Anterior cingulate cortex (tissue), 58 donors: ENCODE measurements around the gene DNM2.

ENCODE experiments used
- DNase-seq, 58 donors: peaks; one replicate each; lab custom pipeline; 2025; lab: John Stamatoyannopoulos, UW

The DNM2 gene

GRCh38 chr19:10688545-10689280 lies 29.2 kb upstream of the DNM2 start:
- DNase-seq, result no peak

DNA sequence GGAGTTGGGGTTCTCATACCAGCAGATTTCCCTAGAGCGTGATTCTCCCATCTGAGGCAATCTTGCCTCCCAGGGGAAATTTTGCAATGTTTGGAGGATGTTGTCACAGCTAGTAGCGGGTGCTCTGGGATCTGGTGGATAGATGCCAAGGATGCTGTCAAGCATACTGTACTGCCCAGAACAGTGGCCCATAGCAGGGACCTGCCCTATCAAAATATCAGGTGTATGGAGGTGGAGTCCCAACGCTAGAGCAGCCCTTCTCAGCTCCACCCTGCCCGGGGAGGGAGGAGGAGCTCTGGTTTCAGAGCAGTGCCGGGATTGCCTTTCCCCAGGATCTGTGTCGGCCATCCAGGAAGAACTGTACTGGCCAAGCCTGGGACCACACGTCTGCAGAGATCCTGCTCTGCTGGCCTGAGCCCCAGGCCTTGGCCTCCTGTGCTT lies 27.5 kb upstream of the DNM2 start:
- DNase-seq, result peak in 5 of 58 donors; percentile 4 to 29 (median 9)

DNA sequence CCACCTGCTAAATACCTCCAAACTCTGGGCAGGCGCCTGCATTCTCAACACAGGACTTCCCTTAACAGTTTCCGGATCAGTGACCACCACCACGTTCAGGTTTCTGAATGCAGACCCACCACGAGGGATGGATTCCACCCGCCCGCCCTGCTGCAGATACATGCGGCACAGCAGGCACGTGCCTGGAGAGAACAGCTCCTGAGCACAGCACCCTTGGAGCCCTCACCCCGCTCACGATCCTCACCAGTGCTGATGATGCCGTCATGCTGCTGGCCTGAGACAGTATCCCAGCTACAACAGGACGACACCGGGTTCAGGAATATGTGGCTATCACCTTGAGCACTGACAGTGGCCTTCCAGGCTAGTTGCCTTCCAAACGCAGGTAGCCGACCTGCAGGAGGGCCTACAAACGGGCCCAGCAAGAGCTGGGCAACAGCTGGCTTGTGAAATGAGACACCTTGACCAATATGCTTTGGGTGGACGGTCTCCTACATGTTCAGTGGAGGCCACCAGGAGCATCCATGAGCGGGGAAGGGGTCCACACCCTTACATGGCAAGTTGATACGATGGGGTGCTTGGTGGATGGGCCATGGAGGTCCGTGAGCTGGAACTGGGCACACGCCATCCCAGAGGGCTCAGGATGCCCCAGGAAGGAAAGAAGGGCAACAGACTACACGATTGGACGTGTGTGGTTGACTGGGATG lies 26.5 kb upstream of the DNM2 start:
- no peak for DNase-seq

DNA sequence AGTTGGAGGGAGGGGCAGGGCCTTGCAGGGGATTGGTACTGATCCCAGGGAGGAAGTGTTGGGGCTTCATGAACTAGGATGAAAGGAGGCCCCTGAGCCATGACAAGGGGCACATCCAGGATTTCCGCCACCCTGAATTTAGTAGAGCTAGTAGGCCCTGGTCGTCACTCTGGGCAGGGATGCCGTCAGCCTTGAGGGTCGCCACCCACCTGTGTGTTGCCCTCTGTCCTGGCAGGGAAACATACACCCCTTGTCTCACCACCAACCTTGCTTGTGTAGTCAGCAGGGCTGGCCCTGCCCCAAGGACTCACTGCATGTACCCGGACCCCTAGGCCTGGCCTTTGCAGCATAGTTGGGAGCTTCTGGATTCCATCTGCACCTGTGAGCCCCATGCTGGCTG lies 26.0 kb upstream of the DNM2 start:
- DNase-seq, result no peak

DNA sequence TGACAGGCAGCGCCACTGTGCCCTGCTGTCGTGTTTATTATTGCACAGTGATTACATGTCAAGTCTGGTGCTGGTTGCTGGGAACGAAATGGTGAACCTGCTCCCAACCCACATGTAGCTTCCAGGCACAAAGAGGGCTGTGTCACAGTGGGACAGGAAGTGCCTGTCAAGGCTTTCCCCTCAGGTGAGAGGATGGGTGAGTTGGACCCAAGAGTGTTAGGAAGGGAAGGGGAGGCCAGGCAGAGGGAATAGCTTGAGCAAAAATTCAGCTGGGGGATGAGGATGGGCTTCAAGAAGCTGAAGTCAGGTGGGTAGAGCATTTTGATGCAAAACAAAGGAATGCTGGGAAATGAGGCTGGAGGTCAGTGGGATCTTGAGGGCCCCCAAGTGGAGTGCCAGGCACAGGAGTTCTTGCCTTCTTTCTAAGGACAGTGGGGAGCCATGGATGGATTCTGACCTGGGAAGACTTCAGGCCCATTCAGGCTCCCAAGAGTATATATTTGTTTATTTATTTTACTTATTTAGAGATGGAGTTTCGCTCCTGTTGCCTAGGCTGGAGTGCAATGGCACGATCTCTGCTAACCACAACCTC lies 25.1 kb upstream of the DNM2 start:
- DNase-seq, result no peak

GRCh38 chr19:10694706-10695307 lies 23.1 kb upstream of the DNM2 start:
- no peak for DNase-seq

- peak; percentile 22 to 95 (median 85) for DNase-seq
These were observed 22.2 kb upstream of the DNM2 start for GRCh38 chr19:10695401-10696398.

GRCh38 chr19:10699650-10700335 lies 18.1 kb upstream of the DNM2 start:
- DNase-seq, result peak in 18 of 58 donors; percentile 4 to 62 (median 12)

- peak in 8 of 58 donors; percentile 6 to 39 (median 22) for DNase-seq
These were observed 15.8 kb upstream of the DNM2 start for GRCh38 chr19:10701955-10702525.

- DNase-seq, result no peak
These were observed 10.9 kb upstream of the DNM2 start for GRCh38 chr19:10706990-10707389.

- no peak for DNase-seq
These were observed 10.4 kb upstream of the DNM2 start for GRCh38 chr19:10707440-10707839.

GRCh38 chr19:10708291-10708690 lies 9.6 kb upstream of the DNM2 start:
- DNase-seq, result no peak

GRCh38 chr19:10712045-10712444 lies 5.8 kb upstream of the DNM2 start:
- DNase-seq, result no peak

DNA sequence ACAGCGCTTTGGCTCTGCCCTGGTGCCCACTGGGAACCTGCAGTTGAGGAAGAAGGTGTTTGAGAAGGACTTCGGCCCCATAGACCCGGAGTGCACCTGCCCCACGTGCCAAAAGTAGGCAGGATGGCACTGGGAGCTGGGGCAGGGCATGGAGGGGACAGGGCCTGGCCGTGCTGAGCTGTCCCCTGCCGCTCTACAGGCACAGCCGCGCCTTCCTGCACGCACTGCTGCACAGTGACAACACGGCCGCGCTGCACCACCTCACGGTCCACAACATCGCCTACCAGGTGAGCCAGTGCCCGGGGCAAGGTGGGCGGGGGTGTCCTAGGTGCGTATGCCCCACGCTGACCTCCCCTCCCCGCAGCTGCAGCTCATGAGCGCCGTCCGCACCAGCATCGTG lies 5.1 kb upstream of the DNM2 start:
- no peak for DNase-seq

- no peak for DNase-seq
These were observed 4.6 kb upstream of the DNM2 start for GRCh38 chr19:10713317-10713716.

DNA sequence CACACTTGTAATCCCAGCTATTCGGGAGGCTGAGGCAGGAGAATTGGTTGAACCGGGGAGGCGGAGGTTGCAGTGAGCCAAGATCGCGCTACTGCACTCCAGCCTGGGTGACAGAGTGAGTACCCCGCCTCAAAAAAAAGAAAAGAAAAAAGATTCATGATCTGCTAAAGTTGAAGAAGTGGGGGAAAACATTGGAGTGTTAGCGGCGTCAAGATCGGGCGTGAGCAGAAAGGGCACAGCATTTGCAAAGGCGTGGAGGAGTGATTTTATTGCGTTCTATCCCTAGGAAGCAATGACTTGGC lies 874 bp upstream of the DNM2 start:
- no peak for DNase-seq

DNA sequence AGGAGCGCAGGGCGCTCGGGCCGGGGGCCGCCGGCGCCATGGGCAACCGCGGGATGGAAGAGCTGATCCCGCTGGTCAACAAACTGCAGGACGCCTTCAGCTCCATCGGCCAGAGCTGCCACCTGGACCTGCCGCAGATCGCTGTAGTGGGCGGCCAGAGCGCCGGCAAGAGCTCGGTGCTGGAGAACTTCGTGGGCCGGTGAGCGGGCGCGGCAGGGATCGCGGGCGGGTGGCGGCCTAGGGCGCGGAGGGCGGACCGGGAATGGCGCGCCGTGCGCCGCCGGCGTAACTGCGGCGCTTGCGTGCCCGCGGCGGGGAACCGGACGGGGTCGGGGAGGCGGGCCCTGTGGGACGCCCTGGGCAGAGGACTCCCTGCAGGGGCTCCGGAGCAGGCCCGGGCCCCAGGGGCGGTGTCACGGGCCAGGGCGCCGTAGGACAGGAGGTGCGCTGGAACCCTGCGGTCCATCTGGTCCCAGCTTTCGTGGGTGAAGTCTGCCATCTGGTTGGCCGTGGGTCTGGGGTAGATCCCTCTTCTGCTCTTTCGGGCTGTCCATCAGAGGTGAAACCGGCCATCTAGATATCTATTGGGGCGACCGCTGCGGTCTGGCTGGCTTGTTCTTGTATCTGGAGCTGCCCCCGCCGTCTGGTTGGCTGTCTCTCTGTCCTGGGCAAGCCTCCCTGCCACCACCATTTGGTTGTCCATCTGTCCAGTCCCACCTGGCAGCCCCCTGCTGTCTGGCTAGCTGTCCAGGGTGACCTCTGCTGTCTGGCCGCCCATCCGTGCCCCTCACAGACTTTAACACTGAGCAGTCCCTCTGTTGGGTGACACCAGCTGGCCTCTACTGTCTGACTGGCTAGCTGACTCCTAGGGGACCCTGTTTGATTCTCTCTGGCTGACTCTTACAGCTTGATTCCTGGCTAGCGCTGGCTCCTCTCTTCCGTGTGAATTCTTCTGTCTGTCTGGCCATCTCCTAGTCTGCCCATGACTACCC lies 622 bp downstream of the DNM2 start:
- peak in 22 of 58 donors; percentile 19 to 62 (median 45) for DNase-seq

- DNase-seq, result no peak
These were observed 1.6 kb downstream of the DNM2 start for GRCh38 chr19:10719466-10719961.
